GM13976 (cell line): ENCODE results near the gene POGLUT2.

Experiments used
- DNase-seq: peaks from one replicate; pipeline ENCODE4 v3.0.0; 2012; ENCODE audit warnings: low spot score
- CTCF ChIP-seq: IDR thresholded peaks from 2 replicates; pipeline ENCODE4 v1.5.1; 2012; ENCODE audit warnings: borderline replicate concordance, mild to moderate bottlenecking; ENCODE audit not compliant: insufficient read depth; ENCODE audit errors: extremely low read depth, missing control alignments, control extremely low read depth
- in situ Hi-C: fragments of 300-500 bp; cut with MboI; formaldehyde crosslinking; loops from one replicate; pipeline ENCODE4 v1.12.0; 2022; ENCODE audit warnings: low sequenced_read_pairs, mixed read lengths, inconsistent platforms; ENCODE audit not compliant: unreplicated experiment

The POGLUT2 gene

GRCh38 chr13:102839462-102839861 lies 40.7 kb upstream of the POGLUT2 start:
- no peak for DNase-seq
- in situ Hi-C loops = no loop called here
- no peak for TF ChIP-seq CTCF

- DNase-seq = no peak
- in situ Hi-C loops = no loop called here
- TF ChIP-seq CTCF = no peak
Measured at GRCh38 chr13:102838982-102839381, 40.2 kb upstream of the POGLUT2 start.

- TF ChIP-seq CTCF = no peak
- in situ Hi-C loops = no loop called here
- DNase-seq = no peak
Measured at GRCh38 chr13:102838273-102838672, 39.5 kb upstream of the POGLUT2 start.

GRCh38 chr13:102836471-102836870 lies 37.7 kb upstream of the POGLUT2 start:
- TF ChIP-seq CTCF = no peak
- in situ Hi-C loops = no loop called here

GRCh38 chr13:102830646-102831045 lies 31.9 kb upstream of the POGLUT2 start:
- TF ChIP-seq CTCF = no peak
- in situ Hi-C loops = no loop called here
- no peak for DNase-seq

More at GRCh38 chr13:102836471-102836870, 37.7 kb upstream of the POGLUT2 start:
- DNase-seq = no peak

- DNase-seq = no peak
- TF ChIP-seq CTCF = no peak
- in situ Hi-C loops = no loop called here
Measured at GRCh38 chr13:102825921-102826706, 27.3 kb upstream of the POGLUT2 start.
